ENCODE data around the gene PRAMEF6. TPM values are rescaled to one million over a fixed set of nuclear protein-coding genes. Genes with fewer than 3 reads are reported as not detected.
"Not testable (repeated sequence)": the region's sequence is repeated elsewhere in the genome, so short reads cannot be mapped to it uniquely, and the experiment has no call there.

PRAMEF6 gene
- polyA plus RNA-seq (ENCODE audit: insufficient read depth in 1 of 5, insufficient read length in 5 of 5, low replicate concordance in 1 of 5): not detected
- long read RNA-seq, donor 1: 0 reads
- long read RNA-seq, donor 2: 0 reads
- long read RNA-seq, donor 3: 0 reads
- long read RNA-seq, donor 4: 0 reads
- long read RNA-seq, donor 5: 0 reads
- long read RNA-seq, donor 6: 0 reads
- long read RNA-seq, donor 7: 0 reads
- long read RNA-seq, donor 8: 0 reads

DNA sequence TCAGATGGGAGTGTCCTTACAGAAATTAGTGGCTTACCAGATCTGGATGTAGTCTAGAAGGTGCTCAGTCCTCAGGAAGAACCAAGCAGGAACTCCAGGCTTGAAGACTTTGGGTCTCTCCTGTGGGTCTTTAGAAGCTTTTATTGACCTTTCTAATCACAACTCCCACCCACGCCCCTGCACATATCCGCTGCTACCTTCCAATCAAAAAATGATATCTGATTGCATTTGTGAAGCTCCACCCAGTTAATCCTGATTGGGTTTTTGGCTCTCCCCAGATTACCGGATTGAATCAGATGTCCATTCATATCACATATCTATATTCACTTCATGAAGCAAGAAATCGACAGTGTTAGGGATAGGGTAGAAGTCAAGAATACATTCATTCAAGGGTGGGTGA, at the start of gene PRAMEF6:
PRAMEF6 (minus strand) TSS at position 101 of the 400 bp plus-strand sequence. CDS start 5,062 bp downstream, outside the sequence.
- not testable (repeated sequence) for DNase-seq

- not testable (repeated sequence) for DNase-seq
These were observed 23.0 kb downstream of the PRAMEF6 start for GRCh38 chr1:12924368-12924767.

DNA sequence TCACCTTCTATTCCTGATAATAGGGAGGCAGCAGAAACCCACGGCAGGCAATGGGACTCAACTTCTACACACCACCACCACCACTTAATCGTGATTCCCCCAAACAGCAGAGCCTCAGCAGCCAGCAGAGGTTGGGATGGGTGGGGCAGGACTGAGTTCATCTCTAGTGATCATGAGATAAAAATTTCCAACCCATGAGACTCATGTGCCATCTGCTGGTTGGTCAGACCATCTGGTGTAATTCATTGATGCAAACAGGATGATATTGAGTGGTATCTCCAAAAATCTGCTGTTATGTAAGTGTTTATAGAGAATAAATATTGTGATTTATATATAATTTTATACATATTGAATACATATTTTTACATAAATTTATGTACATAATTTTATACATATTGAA, 25.6 kb downstream of the PRAMEF6 start:
- not testable (repeated sequence) for DNase-seq

GRCh38 chr1:12916310-12916709, 31.1 kb downstream of the PRAMEF6 start, which contains the start of gene PRAMEF7:
TSS of gene PRAMEF7 (plus strand) at chr1:12916610. CDS start at chr1:12917693, 1,083 bp downstream.
- not testable (repeated sequence) for DNase-seq

GRCh38 chr1:12903793-12904572, 43.4 kb downstream of the PRAMEF6 start:
- DNase-seq: not testable (repeated sequence)

DNA sequence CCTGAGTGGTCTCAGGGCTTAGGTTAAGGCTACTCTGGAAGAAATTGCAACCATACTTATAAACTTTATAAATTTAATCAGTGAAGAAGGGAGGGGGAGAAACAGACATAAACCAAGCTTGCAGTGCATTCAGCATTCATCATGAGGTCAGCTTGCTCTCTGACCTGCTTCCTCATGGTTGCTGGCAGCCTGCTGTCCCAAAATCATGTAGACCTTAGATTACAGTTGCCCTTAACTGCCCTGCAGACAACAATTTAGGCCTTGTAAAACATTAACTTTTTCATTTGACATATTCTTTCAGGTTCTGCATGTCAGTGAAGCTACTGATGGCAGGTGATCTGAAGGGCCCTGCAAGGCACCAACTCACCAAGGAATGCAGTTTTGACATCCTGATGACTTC, 48.2 kb downstream of the PRAMEF6 start:
- not testable (repeated sequence) for DNase-seq

- DNase-seq: not testable (repeated sequence)
These were observed 49.2 kb downstream of the PRAMEF6 start, which contains the start of gene PRAMEF10 for GRCh38 chr1:12898170-12898569. TSS of gene PRAMEF10 (minus strand) at chr1:12898270. CDS start at chr1:12895847, 2,423 bp downstream.

Other genes starting within 250 kb of the PRAMEF6 start
- not detected for gene AADACL3, start 231.5 kb downstream of the PRAMEF6 start, polyA plus RNA-seq (ENCODE audit: insufficient read depth in 1 of 5, insufficient read length in 5 of 5, low replicate concordance in 1 of 5)
- gene CFAP107, start 201.4 kb downstream of the PRAMEF6 start, polyA plus RNA-seq (ENCODE audit: insufficient read depth in 1 of 5, insufficient read length in 5 of 5, low replicate concordance in 1 of 5): 1 to 10 TPM in 4 of 5 donors, under 1 TPM in 1; 0.26 to 3.0 (median 1.7) TPM
- not detected for gene PRAMEF12, start 173.8 kb downstream of the PRAMEF6 start, polyA plus RNA-seq (ENCODE audit: insufficient read depth in 1 of 5, insufficient read length in 5 of 5, low replicate concordance in 1 of 5)
- not detected for gene PRAMEF1, start 156.2 kb downstream of the PRAMEF6 start, polyA plus RNA-seq (ENCODE audit: insufficient read depth in 1 of 5, insufficient read length in 5 of 5, low replicate concordance in 1 of 5)
- not detected for gene PRAMEF11, start 116.2 kb downstream of the PRAMEF6 start, polyA plus RNA-seq (ENCODE audit: insufficient read depth in 1 of 5, insufficient read length in 5 of 5, low replicate concordance in 1 of 5)
- under 1 TPM in 3 of 5 donors, not detected in 2; 0.15 to 0.28 (median 0.23) TPM for gene HNRNPCL1, start 98.9 kb downstream of the PRAMEF6 start, polyA plus RNA-seq (ENCODE audit: insufficient read depth in 1 of 5, insufficient read length in 5 of 5, low replicate concordance in 1 of 5)
- gene PRAMEF2, start 90.5 kb downstream of the PRAMEF6 start, polyA plus RNA-seq (ENCODE audit: insufficient read depth in 1 of 5, insufficient read length in 5 of 5, low replicate concordance in 1 of 5): not detected
- gene PRAMEF4, start 61.4 kb downstream of the PRAMEF6 start, polyA plus RNA-seq (ENCODE audit: insufficient read depth in 1 of 5, insufficient read length in 5 of 5, low replicate concordance in 1 of 5): not detected
- not detected for gene PRAMEF10, start 49.3 kb downstream of the PRAMEF6 start, polyA plus RNA-seq (ENCODE audit: insufficient read depth in 1 of 5, insufficient read length in 5 of 5, low replicate concordance in 1 of 5)
- gene PRAMEF7, start 31.0 kb downstream of the PRAMEF6 start, polyA plus RNA-seq (ENCODE audit: insufficient read depth in 1 of 5, insufficient read length in 5 of 5, low replicate concordance in 1 of 5): not detected
- gene PRAMEF27, start 109.0 kb upstream of the PRAMEF6 start, polyA plus RNA-seq (ENCODE audit: insufficient read depth in 1 of 5, insufficient read length in 5 of 5, low replicate concordance in 1 of 5): not detected
- gene HNRNPCL3, start 113.2 kb upstream of the PRAMEF6 start, polyA plus RNA-seq (ENCODE audit: insufficient read depth in 1 of 5, insufficient read length in 5 of 5, low replicate concordance in 1 of 5): not detected
- gene PRAMEF25, start 123.2 kb upstream of the PRAMEF6 start, polyA plus RNA-seq (ENCODE audit: insufficient read depth in 1 of 5, insufficient read length in 5 of 5, low replicate concordance in 1 of 5): not detected
- gene HNRNPCL2, start 169.3 kb upstream of the PRAMEF6 start, polyA plus RNA-seq (ENCODE audit: insufficient read depth in 1 of 5, insufficient read length in 5 of 5, low replicate concordance in 1 of 5): under 1 TPM in 4 of 5 donors, not detected in 1; 0.16 to 0.26 (median 0.23) TPM
- gene PRAMEF26, start 208.4 kb upstream of the PRAMEF6 start, polyA plus RNA-seq (ENCODE audit: insufficient read depth in 1 of 5, insufficient read length in 5 of 5, low replicate concordance in 1 of 5): not detected
- gene HNRNPCL4, start 218.1 kb upstream of the PRAMEF6 start, polyA plus RNA-seq (ENCODE audit: insufficient read depth in 1 of 5, insufficient read length in 5 of 5, low replicate concordance in 1 of 5): under 1 TPM in 2 of 5 donors, not detected in 3; 0.28 to 0.38 TPM
- gene PRAMEF9, start 224.3 kb upstream of the PRAMEF6 start, polyA plus RNA-seq (ENCODE audit: insufficient read depth in 1 of 5, insufficient read length in 5 of 5, low replicate concordance in 1 of 5): not detected